ENCODE results near the gene EPAS1. TPM values are rescaled to one million over a fixed set of nuclear protein-coding genes. Genes with fewer than 3 reads are reported as not detected.
A peak's percentile ranks its signal among the peaks of the same experiment; 100 is the strongest.

EPAS1 gene
- total RNA-seq, 6 experiments from 2014 or later = 101 to 232 (median 170) TPM

- ATAC-seq (peak in 2 of 4 donors; percentile 33 to 35), DNase-seq (no peak)
- H3K9me3 ChIP-seq = no peaks in the 10 kb centered on the region
- H3K36me3 ChIP-seq = no peaks in the 10 kb centered on the region
- H3K27ac ChIP-seq = peak overlapping the region in 1 of 3 donors; percentile 33
- no peak overlapping the region for H3K4me3 ChIP-seq
- 58% methylated on average over 7 of the region's 11 CpGs for WGBS (ENCODE audit: insufficient coverage, low coverage, low lambda C conversion rate, missing lambda C conversion rate)
- no peaks in the 10 kb centered on the region for H3K27me3 ChIP-seq
- TF ChIP-seq, protein P1, sequence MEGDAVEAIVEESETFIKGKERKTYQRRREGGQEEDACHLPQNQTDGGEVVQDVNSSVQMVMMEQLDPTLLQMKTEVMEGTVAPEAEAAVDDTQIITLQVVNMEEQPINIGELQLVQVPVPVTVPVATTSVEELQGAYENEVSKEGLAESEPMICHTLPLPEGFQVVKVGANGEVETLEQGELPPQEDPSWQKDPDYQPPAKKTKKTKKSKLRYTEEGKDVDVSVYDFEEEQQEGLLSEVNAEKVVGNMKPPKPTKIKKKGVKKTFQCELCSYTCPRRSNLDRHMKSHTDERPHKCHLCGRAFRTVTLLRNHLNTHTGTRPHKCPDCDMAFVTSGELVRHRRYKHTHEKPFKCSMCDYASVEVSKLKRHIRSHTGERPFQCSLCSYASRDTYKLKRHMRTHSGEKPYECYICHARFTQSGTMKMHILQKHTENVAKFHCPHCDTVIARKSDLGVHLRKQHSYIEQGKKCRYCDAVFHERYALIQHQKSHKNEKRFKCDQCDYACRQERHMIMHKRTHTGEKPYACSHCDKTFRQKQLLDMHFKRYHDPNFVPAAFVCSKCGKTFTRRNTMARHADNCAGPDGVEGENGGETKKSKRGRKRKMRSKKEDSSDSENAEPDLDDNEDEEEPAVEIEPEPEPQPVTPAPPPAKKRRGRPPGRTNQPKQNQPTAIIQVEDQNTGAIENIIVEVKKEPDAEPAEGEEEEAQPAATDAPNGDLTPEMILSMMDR (IDR thresholded peaks at IDR 0.05) = no peak
- TF ChIP-seq POLR2A (IDR thresholded peaks at IDR 0.05) = no peak
- intact Hi-C loops (cut with DNase I) = no loop called here
- H3K4me1 ChIP-seq = peaks cover 0 to 37% (median 0%) of the 10 kb centered on the region in 4 donors
Observed at GRCh38 chr2:46269544-46270273, 27.5 kb upstream of the EPAS1 start.

DNA sequence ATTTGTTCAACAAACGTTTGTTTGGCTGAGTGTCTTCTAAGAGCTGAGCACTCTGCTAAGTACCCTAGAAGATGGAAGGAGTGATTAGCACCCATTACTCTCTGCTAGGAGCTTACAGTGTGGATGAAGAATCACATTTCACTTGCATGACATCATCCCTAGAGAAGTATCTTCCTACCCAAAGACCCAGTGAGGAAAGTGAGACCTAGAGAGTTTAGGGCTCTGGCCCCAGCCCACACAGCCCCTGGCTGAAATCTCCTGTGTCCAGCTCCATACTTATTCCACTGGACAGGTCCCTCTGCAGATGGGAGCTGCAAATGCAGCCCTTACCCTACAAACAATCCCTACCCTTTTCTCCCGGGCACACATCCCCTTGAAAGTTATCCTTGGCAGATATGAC lies 26.8 kb upstream of the EPAS1 start:
- H3K27ac ChIP-seq = no peak overlapping the region
- no peak for ATAC-seq
- WGBS (ENCODE audit: insufficient coverage, low coverage, low lambda C conversion rate, missing lambda C conversion rate) = 50% methylated on average over 2 of the region's 2 CpGs

GRCh38 chr2:46273225-46273863 lies 23.9 kb upstream of the EPAS1 start:
- H3K27me3 ChIP-seq = no peaks in the 10 kb centered on the region
- intact Hi-C loops (cut with DNase I) = no loop called here
- H3K4me3 ChIP-seq = no peak overlapping the region
- DNase-seq (no peak), ATAC-seq (peak; percentile 38 to 73 (median 51))
- H3K9me3 ChIP-seq = no peaks in the 10 kb centered on the region
- H3K36me3 ChIP-seq = no peaks in the 10 kb centered on the region
- H3K4me1 ChIP-seq = peaks cover 0 to 36% (median 1%) of the 10 kb centered on the region in 4 donors
- WGBS (ENCODE audit: insufficient coverage, low coverage, low lambda C conversion rate, missing lambda C conversion rate) = 73% methylated on average over 7 of the region's 7 CpGs
- peak overlapping the region in 1 of 3 donors; percentile 21 for H3K27ac ChIP-seq
- TF ChIP-seq POLR2A (IDR thresholded peaks at IDR 0.05) = no peak
- TF ChIP-seq, protein P1 (IDR thresholded peaks at IDR 0.05) = no peak

More for the DNA sequence above, 26.8 kb upstream of the EPAS1 start:
- Histone ChIP-seq H3K27me3 (no peaks in the 10 kb centered on the region), H3K4me3 (no peak overlapping the region), H3K4me1 (peaks cover 0 to 39% (median 0%) of the 10 kb centered on the region in 4 donors), H3K36me3 (no peaks in the 10 kb centered on the region), H3K9me3 (no peaks in the 10 kb centered on the region)
- TF ChIP-seq POLR2A (IDR thresholded peaks at IDR 0.05) = no peak
- TF ChIP-seq, protein P1 (IDR thresholded peaks at IDR 0.05) = no peak
- DNase-seq = no peak
- intact Hi-C loops (cut with DNase I) = no loop called here

DNA sequence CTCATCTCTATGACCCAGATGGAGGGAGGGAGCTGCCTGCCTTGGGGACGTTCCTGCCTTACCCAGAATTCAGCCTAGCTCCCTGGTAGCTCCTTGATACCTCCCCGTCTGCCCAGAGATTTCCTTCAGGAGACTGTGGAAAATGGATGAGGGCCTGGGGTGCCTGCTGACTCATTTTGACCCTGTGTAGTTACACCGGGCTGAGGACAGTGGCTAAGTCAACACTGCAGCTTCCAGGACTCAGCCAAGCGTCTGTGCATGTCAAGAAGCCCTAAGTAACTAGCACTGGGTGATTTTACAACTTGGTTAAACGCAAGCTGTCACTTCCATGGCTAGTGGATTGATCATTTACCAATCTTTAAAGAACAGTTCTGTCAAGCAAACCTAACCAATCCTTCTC lies 23.3 kb upstream of the EPAS1 start:
- Histone ChIP-seq H3K27ac (peak overlapping the region in 1 of 3 donors; percentile 21), H3K27me3 (no peaks in the 10 kb centered on the region), H3K4me1 (peaks cover 0 to 33% (median 1%) of the 10 kb centered on the region in 4 donors), H3K4me3 (no peak overlapping the region), H3K9me3 (no peaks in the 10 kb centered on the region), H3K36me3 (no peaks in the 10 kb centered on the region)
- WGBS (ENCODE audit: insufficient coverage, low coverage, low lambda C conversion rate, missing lambda C conversion rate) = 47% methylated on average over 5 of the region's 5 CpGs
- ATAC-seq (peak in 3 of 4 donors; percentile 12 to 47 (median 39)), DNase-seq (peak in 1 of 3 donors; percentile 44)
- intact Hi-C loops (cut with DNase I) = no loop called here
- TF ChIP-seq, protein P1 (IDR thresholded peaks at IDR 0.05) = no peak
- no peak for TF ChIP-seq POLR2A (IDR thresholded peaks at IDR 0.05)
